ENCODE data around the gene TEX35.

DNA sequence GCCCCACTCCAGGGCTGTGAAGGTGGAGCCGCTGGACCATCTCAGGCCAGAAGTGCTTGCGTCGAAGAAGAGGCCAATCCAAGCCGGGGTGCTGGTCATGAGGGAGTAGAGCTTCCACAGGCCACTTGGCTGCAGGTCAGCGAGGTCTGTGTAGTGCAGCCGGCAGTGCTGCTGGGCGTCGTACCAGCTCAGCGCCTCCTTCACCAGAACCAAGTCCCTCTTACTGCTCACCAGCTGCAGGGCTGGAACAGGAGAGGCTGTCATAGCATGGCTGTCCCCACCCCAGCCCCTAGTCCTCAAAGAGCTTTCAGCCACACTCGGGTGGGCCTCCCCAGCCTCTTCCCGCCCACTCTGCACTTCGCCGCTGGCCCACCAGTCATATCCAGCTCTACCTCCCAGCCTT, 18.3 kb upstream of the TEX35 start:
- TF ChIP-seq TAF1 (IDR thresholded peaks at IDR 0.05; ENCODE audit: borderline replicate concordance, insufficient read depth, low read length) (no peak), REST (IDR thresholded peaks at IDR 0.05; ENCODE audit: insufficient read depth in 1 of 2, low read depth in 2 of 2, low read length in 2 of 2) (no peak), POLR2AphosphoS5 (IDR thresholded peaks at IDR 0.05; ENCODE audit: low read depth, low read length) (no peak), SIN3A (IDR thresholded peaks at IDR 0.05; ENCODE audit: borderline replicate concordance, insufficient read depth, low read length) (no peak), FOXP2 (optimal IDR thresholded peaks at IDR 0.05; ENCODE audit: borderline replicate concordance, extremely low read depth, extremely low read length, insufficient read depth) (no peak)
